HG03097 (cell line): ENCODE measurements around the gene NRDC.
"Not testable (repeated sequence)": the region's sequence is repeated elsewhere in the genome, so short reads cannot be mapped to it uniquely, and the experiment has no call there.

Experiments used
- ATAC-seq: cut with Tn5 transposase; IDR thresholded peaks from one replicate; pipeline ENCODE4 v1.9.1; 2021; ENCODE audit not compliant: unreplicated experiment, low FRiP score

The NRDC gene

GRCh38 chr1:51898090-51898734, 19.7 kb upstream of the NRDC start:
- ATAC-seq, result no peak

GRCh38 chr1:51897699-51898031, 19.1 kb upstream of the NRDC start:
- no peak for ATAC-seq

- ATAC-seq, result not testable (repeated sequence)
Observed at GRCh38 chr1:51894748-51895147, 16.2 kb upstream of the NRDC start.

- ATAC-seq, result peak; percentile 5
Observed at GRCh38 chr1:51878308-51878615, 265 bp downstream of the NRDC start.

- ATAC-seq, result peak; percentile 0
Observed at GRCh38 chr1:51877434-51878307, 856 bp downstream of the NRDC start.

GRCh38 chr1:51875836-51876235, 2.7 kb downstream of the NRDC start:
- ATAC-seq, result no peak

GRCh38 chr1:51875291-51875772, 3.2 kb downstream of the NRDC start:
- ATAC-seq, result no peak

GRCh38 chr1:51873270-51873669, 5.3 kb downstream of the NRDC start:
- ATAC-seq, result not testable (repeated sequence)

- no peak for ATAC-seq
Observed at GRCh38 chr1:51871351-51871975, 7.1 kb downstream of the NRDC start.

GRCh38 chr1:51870603-51871350, 7.8 kb downstream of the NRDC start:
- ATAC-seq, result no peak

- no peak for ATAC-seq
Observed at GRCh38 chr1:51867479-51868232, 10.9 kb downstream of the NRDC start.

- no peak for ATAC-seq
Observed at GRCh38 chr1:51863384-51863783, 15.1 kb downstream of the NRDC start.

GRCh38 chr1:51861669-51862068, 16.9 kb downstream of the NRDC start:
- no peak for ATAC-seq

GRCh38 chr1:51859735-51860134, 18.8 kb downstream of the NRDC start:
- no peak for ATAC-seq

- ATAC-seq, result no peak
Observed at GRCh38 chr1:51859333-51859732, 19.2 kb downstream of the NRDC start.

GRCh38 chr1:51858892-51859291, 19.6 kb downstream of the NRDC start:
- no peak for ATAC-seq

- ATAC-seq, result no peak
Observed at GRCh38 chr1:51856745-51857144, 21.8 kb downstream of the NRDC start.

- ATAC-seq, result no peak
Observed at GRCh38 chr1:51855624-51856023, 22.9 kb downstream of the NRDC start.

- ATAC-seq, result no peak
Observed at GRCh38 chr1:51853360-51853759, 25.2 kb downstream of the NRDC start.

GRCh38 chr1:51851882-51852396, 26.6 kb downstream of the NRDC start:
- no peak for ATAC-seq
